GM18520 (cell line): ENCODE measurements around the gene SCN1B.
"Not testable (repeated sequence)": the region's sequence is repeated elsewhere in the genome, so short reads cannot be mapped to it uniquely, and the experiment has no call there.

Experiments
- ATAC-seq: cut with Tn5 transposase; IDR thresholded peaks from one replicate; pipeline ENCODE4 v1.9.1; 2021; ENCODE audit not compliant: unreplicated experiment

Gene SCN1B

GRCh38 chr19:35015954-35016351 lies 14.3 kb upstream of the SCN1B start:
- no peak for ATAC-seq

GRCh38 chr19:35017507-35017906 lies 12.8 kb upstream of the SCN1B start:
- no peak for ATAC-seq

- no peak for ATAC-seq
Observed at GRCh38 chr19:35018379-35018778, 11.9 kb upstream of the SCN1B start.

- no peak for ATAC-seq
Observed at GRCh38 chr19:35019144-35019543, 11.1 kb upstream of the SCN1B start.

GRCh38 chr19:35021016-35021415 lies 9.3 kb upstream of the SCN1B start:
- ATAC-seq: no peak

- no peak for ATAC-seq
Observed at GRCh38 chr19:35021596-35021995, 8.7 kb upstream of the SCN1B start.

- ATAC-seq: no peak
Observed at GRCh38 chr19:35022460-35022859, 7.8 kb upstream of the SCN1B start.

- ATAC-seq: no peak
Observed at GRCh38 chr19:35023428-35023827, 6.8 kb upstream of the SCN1B start.

GRCh38 chr19:35024095-35024494 lies 6.2 kb upstream of the SCN1B start:
- ATAC-seq: no peak

GRCh38 chr19:35025969-35026368 lies 4.3 kb upstream of the SCN1B start:
- ATAC-seq: no peak

- no peak for ATAC-seq
Observed at GRCh38 chr19:35026418-35026817, 3.9 kb upstream of the SCN1B start.

GRCh38 chr19:35027009-35027408 lies 3.3 kb upstream of the SCN1B start:
- ATAC-seq: no peak

GRCh38 chr19:35027851-35028599 lies 2.2 kb upstream of the SCN1B start:
- no peak for ATAC-seq

GRCh38 chr19:35028600-35028885 lies 1.7 kb upstream of the SCN1B start:
- ATAC-seq: not testable (repeated sequence)

- ATAC-seq: not testable (repeated sequence)
Observed at GRCh38 chr19:35029275-35029736, 964 bp upstream of the SCN1B start.

GRCh38 chr19:35029737-35030256 lies 473 bp upstream of the SCN1B start:
- ATAC-seq: no peak

GRCh38 chr19:35031072-35031881 lies 1.0 kb downstream of the SCN1B start:
- no peak for ATAC-seq

GRCh38 chr19:35032356-35032865 lies 2.1 kb downstream of the SCN1B start:
- ATAC-seq: no peak

GRCh38 chr19:35033067-35034004 lies 3.1 kb downstream of the SCN1B start:
- no peak for ATAC-seq

- no peak for ATAC-seq
Observed at GRCh38 chr19:35034005-35034502, 3.8 kb downstream of the SCN1B start.
